Activated T-cell treated with anti-CD3 and anti-CD28 coated beads for 1 hour (primary cell): ENCODE results near the gene TIMMDC1.
"Not testable (repeated sequence)": the region's sequence is repeated elsewhere in the genome, so short reads cannot be mapped to it uniquely, and the experiment has no call there.

Experiments used
- DNase-seq: peaks from one replicate; pipeline ENCODE4 v3.0.0-alpha.2; 2020; ENCODE audit warnings: low read depth

The TIMMDC1 gene

DNA sequence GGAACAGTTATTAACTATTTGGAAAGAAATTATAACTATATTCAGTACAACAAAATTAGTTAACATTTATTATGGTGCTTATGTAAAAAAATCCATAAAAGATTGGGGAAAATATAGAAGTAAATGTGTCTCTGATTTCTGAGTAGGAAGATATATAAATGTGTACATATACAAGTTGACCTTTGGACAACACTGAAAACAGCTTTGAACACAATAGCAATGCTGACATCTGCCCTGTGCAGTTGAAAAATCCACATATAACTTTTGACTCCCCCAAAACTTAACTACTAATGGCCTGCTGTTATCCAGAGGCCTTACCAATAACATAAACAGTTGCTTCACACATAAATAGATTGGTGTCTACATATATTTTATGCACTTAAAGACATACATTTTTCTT, 12.3 kb downstream of the TIMMDC1 start:
- DNase-seq, result no peak

DNA sequence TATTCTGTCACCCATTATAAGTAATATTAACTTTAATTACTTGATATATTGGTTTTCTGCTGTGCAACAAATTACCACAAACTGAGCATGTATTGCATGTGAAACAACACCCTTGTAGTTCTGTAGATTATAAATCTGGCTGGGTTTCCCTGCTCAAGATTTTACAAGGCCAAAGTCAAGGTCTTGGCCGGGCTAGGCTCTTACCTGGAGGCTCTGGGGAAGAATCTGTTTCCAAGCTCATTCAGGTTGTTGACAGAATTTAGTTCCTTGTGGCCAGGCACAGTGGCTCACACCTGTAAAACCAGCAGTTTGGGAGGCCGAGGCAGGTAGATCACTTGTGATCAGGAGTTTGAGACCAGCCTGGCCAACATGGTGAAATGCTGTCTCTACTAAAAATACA, 16.3 kb downstream of the TIMMDC1 start:
- DNase-seq, result no peak

DNA sequence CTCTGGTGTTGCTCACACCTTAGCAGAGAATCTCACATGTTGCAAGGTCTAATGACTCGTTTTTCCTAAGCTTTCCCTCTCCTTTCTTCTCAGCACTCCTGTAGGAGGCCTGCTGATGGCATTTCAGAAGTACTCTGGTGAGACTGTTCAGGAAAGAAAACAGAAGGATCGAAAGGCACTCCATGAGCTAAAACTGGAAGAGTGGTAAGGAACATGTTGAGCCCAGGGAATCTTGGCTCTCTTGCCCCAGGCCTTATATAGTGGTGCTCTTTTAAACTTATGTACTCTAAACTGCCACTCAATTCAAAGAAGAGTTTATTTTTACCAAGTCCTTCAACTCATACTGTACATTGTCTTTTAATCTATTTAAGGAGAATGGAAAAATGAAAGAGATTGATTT, 18.8 kb downstream of the TIMMDC1 start:
- no peak for DNase-seq

DNA sequence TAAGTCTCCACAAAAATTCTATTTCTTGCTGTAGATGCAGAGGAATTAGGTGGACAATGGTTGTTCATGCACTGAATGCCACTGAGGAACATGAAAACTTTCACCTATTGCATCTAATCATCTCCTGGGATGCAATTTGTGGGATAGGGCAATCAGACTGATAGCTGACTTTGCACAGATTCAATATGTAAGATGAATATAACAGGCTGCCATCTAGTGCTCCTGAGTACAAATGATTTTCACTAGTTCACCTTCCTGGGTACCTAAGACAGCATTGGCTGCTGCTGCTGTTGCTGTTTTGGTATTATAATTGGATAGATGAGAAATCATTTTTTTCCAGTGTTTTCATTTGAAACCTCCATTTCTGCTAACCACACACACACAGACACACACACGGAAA, 19.7 kb downstream of the TIMMDC1 start:
- no peak for DNase-seq

DNA sequence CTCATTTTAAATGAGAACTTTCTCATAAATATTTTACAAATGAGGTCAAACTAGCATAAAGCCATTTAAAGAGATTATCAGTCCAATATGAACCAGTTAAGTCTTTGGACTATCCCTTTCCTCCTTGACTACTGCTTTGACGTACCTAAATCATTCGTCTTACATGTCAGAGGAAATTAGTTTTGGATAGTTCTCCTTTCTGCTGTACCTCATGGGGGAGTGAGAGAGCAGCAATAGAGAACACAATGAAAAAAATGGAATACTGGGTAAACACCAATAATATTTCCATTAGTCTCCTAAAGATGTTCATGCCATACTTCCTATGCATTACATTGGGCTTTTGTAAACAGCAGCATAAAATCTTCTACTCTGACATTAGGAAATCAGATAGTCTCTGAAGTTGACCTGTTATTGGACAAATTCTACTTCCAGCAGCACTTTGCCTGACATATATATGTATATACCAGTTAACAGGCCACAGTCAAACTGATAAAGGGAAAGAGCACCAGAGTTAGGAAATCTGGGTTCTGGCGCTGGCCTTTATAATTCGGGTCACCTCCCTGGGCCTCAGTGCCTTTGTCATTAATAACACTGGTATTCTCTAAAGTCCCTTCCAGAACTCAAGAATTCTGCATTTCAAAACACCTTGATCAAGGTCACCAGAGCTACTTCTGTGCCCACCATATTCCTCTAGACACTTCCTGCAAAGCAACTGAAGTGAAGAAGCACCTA, 26.8 kb downstream of the TIMMDC1 start:
- DNase-seq, result no peak

DNA sequence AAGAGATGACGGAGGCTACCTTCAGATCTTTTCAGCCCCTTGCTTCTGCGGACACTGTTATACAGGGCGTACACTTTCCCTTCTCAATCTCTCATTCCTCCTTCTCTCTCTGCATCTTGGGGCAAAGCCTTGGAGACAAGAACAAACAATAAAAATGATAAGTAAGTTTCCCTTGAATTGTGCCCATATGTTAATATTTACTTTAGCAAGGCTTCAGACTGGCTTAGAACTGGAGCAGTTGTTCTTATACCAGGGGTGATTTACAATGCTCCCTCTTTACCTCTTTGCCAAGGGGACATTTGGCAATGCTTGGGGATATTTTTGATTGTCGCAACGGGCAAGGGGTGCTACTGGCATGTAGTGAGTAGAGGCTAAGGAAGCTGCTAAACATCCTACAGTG, 29.4 kb downstream of the TIMMDC1 start:
- no peak for DNase-seq

DNA sequence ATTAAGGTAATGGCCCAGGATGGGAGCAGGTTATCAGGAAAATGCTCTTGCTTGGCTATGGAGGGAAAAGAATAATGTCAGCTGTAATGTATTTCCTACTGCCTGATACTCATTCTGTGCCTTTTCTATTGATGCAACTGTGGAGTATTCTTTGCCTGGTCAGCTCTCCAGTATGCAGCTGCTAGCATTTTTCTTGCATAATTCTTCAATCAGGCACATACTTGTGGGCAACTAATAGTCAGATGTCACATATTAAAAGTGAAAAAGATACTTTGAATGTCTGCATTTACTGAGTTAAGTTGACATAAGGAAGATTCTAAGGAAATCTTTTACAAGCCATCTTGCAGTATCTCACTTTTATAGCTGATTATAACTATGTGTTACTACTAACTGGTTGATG, 31.5 kb downstream of the TIMMDC1 start:
- no peak for DNase-seq

DNA sequence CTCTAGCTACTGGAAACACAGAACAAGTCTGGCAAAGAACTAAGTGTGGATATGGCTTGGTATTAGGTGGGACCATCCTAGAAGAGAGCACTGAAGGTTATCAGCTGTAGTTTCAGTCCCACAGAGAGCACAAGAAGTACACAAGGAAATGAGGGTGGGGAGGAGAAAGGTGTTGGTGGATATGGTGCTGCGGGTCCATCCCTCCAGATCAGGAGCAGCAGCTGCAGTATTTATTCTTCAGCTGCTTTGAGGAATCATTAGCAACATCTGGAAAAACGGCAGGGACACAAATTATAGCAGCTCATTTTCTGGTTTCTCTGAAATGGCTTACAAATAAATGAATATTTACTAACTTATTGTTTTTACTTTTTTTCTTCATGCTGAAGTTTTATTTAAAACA, 32.1 kb downstream of the TIMMDC1 start:
- DNase-seq, result no peak

DNA sequence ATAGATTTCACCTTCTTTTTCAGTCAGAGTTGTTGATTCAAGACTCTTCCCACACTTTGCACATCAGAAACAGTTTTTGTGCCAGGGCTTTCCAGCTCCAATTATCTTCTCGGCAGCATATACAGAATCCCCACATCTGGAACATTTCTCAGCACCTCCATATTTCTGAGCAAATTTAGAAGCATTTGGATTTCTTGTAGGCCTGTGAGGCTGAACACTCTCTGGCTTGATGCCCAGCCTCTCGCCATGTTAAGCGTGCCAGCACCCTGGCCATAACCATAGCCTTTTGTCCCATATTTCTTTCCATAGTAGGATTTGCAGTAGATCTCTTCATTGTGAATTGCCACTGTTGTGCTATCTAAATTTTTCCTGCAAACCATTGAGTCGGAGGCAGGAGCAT, 32.8 kb downstream of the TIMMDC1 start:
- DNase-seq, result no peak

DNA sequence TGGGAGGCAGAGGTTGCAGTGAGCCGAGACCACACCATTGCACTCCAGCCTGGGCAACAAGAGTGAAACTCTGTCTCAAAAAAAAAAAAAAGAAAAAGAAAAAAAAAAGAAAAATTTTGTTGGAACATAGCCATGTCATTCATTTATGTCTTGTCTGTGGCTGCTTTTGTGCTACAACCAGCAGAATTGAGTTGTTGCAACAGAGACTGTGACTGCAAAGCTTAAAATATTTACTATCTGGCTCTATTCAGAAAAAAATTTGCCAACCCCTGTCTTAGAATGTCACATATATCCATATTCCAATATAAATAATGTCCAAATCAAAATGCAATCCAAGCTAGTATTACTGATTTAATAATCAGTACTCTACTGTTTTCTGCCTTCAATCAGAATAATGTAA, 35.9 kb downstream of the TIMMDC1 start:
- DNase-seq, result no peak

DNA sequence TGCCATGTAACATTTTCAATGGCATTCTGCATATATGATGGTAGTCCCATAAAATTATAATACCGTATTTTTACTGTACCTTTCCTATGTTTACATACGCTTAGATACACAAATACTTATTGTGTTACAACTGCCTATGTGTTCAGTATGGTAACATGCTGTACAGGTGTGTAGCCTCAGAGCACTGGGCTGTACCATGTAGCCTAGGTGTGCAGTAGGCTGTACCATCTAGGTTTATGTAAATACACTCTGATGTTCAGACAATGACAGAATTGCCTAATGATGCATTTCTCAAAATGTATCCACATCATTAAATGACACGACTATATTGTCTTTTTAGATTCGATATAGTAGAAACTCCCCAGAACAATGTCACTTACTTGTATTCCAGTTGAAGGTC, 38.4 kb downstream of the TIMMDC1 start:
- DNase-seq, result no peak

DNA sequence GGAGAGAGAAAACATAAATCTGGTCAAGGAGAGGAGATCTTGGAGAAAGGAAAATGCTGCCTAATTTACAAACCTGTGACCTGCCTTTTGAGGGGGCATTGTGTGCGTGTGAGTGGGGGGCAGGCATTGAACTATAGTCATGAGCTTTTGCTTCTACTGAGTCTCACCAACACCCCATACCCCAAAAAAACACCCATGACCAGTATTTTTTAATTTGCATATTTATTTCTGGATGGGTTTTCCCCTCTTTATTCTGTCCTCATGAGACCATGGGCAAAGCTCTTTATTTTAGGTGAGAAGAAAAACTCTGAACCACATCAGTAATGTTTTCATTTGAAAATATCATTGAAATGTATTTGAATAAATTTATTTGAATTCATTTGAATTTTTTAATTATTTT, 40.4 kb downstream of the TIMMDC1 start:
- no peak for DNase-seq

DNA sequence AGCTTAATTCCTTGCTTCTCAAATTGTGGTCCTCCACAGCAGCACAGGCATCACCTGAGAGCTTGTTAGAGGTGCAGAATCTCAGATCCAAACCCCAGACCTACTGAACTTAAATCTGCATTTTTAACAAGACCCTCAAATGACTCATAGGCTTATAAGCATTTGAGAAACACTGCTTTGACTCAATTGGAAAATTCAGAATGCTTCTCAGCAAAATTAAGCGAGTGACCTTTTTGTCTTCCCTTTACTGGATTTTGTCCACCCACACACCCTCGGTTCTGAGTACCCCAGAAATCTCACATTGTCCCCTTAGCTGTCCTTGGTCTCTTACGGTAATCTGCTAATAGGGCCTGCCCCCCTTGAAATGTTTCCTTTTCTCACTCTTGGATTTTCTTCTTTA, 43.2 kb downstream of the TIMMDC1 start:
- no peak for DNase-seq

DNA sequence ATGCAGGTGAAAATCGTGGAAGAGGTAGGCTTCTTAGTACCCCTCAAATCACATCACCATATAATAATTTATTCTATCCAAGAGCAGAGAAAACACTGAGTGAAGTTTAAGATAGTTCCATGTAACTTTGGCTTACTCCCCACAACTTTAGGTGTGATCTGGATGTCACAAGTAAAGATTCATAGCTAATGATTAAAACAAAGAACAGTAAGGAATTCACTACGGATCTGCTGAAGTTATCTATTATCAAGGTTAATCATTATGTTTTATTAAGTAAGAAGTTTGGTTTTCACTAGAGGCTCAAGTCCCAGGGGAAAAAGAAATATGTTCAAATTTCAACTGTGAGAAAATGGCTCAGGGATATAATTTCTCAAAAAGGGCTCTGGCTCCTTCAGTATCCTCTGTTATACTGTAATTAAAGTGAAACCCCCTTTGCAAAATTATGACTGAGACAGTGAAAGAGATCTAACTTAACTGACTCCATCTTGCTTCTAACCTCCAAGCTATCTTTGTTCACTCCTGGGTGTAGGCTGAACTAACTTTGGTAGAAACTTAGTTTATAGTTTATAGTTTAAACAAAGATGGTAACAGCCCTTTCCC, 43.9 kb downstream of the TIMMDC1 start:
- DNase-seq, result no peak

DNA sequence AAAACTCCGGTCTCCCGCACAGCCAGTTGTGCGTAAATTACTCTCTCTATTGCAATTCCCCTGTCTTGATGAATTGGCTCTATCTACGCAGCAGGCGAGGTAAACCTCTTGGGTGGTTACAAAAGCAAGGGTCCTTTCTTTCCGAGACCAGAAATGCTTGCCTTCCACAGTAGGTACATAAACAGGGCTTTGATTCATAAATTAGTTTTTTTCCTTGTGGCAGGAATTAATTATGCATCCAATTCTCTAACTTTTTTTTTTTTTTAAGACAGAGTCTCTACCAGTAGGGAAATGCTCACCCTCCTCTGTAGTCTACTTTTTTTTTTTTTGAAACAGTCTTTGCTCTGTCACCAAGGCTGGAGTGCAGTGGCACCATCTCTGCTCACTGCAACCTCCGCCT, 44.8 kb downstream of the TIMMDC1 start:
- no peak for DNase-seq

DNA sequence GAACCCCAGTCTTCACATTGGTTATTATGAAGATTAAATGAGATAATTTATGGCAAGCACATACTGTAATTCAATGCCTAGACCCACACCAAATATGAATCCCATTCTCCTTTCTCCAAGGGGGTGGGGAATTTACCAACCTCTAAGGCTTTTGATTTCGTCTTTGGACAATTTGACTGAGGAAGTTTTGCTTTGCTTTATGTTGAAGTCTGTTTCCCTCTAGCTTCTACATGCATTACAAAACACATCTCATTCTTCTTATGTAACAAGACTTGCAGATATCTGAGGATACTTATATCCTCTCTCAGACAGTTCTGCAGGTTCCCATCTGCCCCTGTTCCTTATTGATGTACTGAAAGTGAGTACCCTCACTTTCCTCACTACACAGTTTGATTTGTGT, 48.9 kb downstream of the TIMMDC1 start:
- DNase-seq, result no peak

DNA sequence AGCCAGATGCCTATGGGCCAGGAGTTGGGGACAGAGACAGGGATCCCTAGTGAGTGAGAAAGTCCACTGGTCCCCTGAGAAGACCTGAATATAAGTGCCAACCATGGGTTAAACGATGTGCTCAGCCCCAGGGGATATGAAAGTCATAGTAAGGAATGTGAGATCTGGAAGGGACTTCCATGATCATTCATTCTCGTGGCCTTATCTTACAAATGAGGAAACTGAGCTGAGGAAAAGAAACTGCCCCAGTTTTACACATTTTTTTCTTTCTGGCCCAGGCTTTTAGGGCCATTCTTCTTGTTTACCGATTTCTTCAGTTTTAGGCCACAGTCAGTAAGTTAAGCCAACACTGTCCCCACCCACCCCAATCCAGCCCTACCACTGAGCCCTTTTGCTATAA, 50.0 kb downstream of the TIMMDC1 start:
- no peak for DNase-seq

DNA sequence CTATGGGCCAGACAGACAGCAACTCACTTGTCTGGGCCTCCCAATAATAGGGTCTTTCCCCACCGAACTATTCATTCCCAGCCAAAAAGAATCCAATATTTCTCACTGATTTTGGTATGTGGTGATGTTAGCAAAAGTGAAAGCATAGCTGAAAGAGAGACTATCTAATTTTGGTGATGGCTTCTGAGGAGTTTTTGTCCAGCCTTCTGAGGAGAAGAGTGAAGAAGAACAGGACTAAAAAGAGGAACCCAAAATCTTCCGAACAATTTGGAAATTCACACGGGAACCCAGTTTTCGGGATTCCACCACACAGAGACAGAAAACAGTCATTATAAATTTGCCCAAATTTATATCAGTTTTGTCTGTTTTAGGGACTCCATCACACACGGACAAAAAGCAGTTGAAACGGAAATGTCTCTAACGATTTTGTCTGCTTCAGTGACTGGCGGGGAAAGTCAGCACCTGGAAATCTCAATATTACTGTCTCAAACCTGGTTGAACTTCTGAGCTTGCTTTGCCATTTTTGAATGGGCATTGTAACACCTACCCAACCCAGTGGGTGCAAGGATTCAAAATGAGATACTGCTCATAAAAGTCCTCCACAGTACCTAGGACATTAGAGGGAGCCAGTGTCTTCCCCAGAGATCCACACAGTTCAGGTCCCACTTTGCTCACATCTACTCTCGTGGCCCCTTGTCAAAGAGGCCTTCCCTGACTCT, 52.0 kb downstream of the TIMMDC1 start:
- DNase-seq, result no peak

DNA sequence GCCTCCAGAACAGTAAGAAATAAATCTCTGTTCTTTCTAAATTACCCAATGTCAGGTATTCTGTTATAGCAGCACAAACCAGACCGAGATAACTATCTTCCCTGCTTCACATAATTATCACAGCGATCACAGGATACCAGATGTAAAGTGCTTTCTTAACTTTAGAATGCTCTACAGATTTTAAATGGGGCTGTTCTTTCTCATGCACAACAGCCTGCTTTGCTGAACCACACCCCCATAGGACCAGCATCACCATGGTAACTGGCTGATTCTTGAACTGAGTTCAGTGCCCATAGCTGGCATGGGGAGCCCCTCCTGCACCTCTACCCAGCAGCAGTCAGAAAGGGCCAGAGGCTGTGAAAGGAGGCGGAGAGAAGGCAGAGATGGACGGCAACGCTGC, 53.3 kb downstream of the TIMMDC1 start:
- no peak for DNase-seq

DNA sequence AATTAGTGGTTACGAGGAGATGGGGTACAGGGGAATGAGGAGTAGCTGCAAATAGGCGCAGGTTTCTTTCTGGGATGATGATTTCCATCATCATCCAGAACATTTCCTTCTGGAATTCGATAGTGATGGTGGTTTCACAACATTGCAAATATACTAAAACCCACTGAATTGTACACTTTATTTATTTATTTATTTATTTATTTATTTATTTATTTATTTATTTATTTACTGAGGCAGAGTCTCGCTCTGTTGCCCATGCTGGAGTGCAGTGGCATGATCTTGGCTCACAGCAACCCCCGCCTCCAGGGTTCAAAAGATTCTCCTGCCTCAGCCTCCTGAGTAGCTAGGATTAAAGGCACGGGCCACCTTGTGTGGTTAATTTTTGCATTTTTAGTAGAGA, 54.6 kb downstream of the TIMMDC1 start:
- DNase-seq, result not testable (repeated sequence)

DNA sequence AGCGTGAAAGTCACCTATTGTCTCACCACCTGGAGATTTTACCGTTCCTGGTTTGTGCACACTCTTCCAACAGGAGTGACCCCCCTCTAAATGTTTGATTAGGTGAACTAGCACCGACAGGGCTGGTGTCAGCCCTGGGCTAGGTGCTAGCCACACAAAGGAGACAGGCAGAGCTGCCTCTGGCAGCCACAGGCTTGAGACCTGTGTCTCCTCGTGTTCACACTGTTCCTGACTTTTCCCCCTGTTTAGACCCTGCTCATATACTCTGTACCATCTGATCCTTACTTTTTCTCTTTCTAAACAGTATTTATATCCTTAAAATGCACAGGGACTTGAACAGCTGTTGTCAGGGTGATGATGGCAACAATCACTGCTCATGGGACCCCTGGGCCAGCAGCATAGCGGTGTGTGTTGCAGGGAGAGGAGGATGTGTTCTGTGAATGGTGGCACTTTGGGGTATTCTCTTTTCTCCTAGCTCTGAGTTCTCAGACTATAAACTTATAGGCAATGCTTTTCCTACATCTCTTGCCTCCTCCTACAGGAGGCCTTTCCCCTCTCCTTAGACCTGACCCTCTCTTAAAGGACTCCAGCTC, 55.6 kb downstream of the TIMMDC1 start:
- DNase-seq, result no peak

DNA sequence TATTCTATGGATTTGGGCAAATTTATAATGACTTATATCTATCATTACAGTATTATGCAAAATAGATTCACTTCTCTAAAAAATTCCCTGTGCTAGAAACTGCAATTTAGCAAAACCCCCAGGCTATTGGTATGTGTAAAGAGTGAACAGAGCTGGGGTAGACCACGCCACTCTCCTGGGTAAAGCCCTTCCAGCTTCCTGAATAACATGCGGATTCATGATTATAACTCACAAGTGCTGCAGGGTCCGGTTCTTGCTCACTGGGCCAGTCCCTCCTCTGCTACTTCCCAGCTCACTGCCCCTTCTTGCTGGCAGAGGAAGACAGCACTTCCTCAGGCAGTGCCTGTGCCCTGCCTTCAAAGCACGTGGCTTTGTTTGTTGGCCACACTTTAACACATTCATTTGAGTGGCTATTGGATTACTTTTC, 57.0 kb downstream of the TIMMDC1 start:
- DNase-seq, result no peak

DNA sequence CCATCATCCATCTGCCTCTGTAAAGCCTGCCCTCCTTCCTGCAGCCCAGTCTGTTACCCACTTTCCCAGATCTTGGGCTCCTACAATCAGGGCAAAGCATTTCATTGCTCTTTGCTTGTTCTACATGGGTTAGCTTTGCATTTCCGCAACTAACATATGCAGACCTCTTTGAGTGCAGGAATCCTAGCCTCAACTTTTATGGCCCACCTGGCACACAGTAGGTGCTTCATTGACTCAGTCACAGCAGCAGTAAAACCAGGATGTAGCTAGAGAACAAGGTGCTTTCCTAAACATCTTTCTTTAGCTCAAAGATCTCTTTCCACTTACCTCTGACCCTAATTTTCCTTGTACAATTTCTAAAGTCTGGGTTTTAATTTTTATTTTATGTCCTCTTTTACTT, 57.6 kb downstream of the TIMMDC1 start:
- no peak for DNase-seq
